Endothelial cell of umbilical vein (primary cell): ENCODE data around the gene POLR2B.

ENCODE experiments used
- CTCF ChIP-seq, 2 donors: IDR thresholded peaks; 1 replicate in 1 of 2; 2 replicates in 1 of 2; pipeline ENCODE4 v1.5.1; 2011; ENCODE audit warnings: low read length in 2 of 2, mild to moderate bottlenecking in 2 of 2, moderate library complexity in 2 of 2, control low read depth in 1 of 2, inconsistent platforms in 1 of 2, low read depth in 1 of 2; ENCODE audit not compliant: insufficient read depth in 1 of 2; ENCODE audit errors: extremely low read depth in 1 of 2
- FOS ChIP-seq: IDR thresholded peaks from 2 replicates; pipeline ENCODE4 v1.6.1; 2011; ENCODE audit warnings: mild to moderate bottlenecking, low read length, moderate library complexity, borderline replicate concordance; ENCODE audit not compliant: insufficient read depth
- POLR2A ChIP-seq: IDR thresholded peaks from 2 replicates; pipeline ENCODE4 v1.6.1; 2012; ENCODE audit warnings: low read depth, mild to moderate bottlenecking, control low read depth, low read length
- POLR2AphosphoS5 ChIP-seq: IDR thresholded peaks from 2 replicates; pipeline ENCODE4 v1.6.1; 2012; ENCODE audit warnings: low read depth, mild to moderate bottlenecking, control low read depth, low read length, moderate library complexity; ENCODE audit not compliant: insufficient read depth

GRCh38 chr4:57053508-57053907 is 74.8 kb downstream of the POLR2B start:
- TF ChIP-seq CTCF (IDR thresholded peaks at IDR 0.05; ENCODE audit: extremely low read depth in 1 of 2, insufficient read depth in 1 of 2, low read depth in 1 of 2, low read length in 2 of 2) (no peak), POLR2AphosphoS5 (no peak), FOS (no peak), POLR2A (no peak)
